GM12878 (cell line): ENCODE measurements around the gene TRAPPC12. TPM values are rescaled to one million over a fixed set of nuclear protein-coding genes. Genes with fewer than 3 reads are reported as not detected.

ENCODE experiments used
- ATAC-seq: fragments of 200-7000 bp; cut with Tn5 transposase; 3 replicates; pipeline ENCODE4 v1.9.1; 2020; ENCODE audit warnings: mild to moderate bottlenecking, moderate library complexity
- BruUV-seq: library from RNA; stranded (reverse); fragments of 400-500 nt; replicated peaks from 2 replicates; lab custom pipeline; 2021; lab: Mats Ljungman, UMichigan
- CTCF ChIA-PET: fragments of 300-600 bp; sonication (Branson Sonifier 250); formaldehyde crosslinking; extraction: SDS; loops from one replicate; lab custom pipeline; 2021; ENCODE audit warnings: inconsistent platforms; lab: Yijun Ruan, JAX
- POLR2A ChIA-PET: fragments of 350-600 bp; formaldehyde crosslinking; extraction: SDS; loops from one replicate; lab custom pipeline; 2021; ENCODE audit warnings: inconsistent platforms; lab: Charles Lee
- RAD21 ChIA-PET: fragments of 300-600 bp; sonication (Branson Sonifier 250); formaldehyde crosslinking; loops from one replicate; lab custom pipeline; 2023; ENCODE audit warnings: antibody characterized with exemption; ENCODE audit not compliant: unreplicated experiment; lab: Charles Lee
- SMC1A ChIA-PET: fragments of 300-600 bp; sonication (Branson Sonifier 250); formaldehyde crosslinking; loops from one replicate; lab custom pipeline; 2023; ENCODE audit not compliant: unreplicated experiment, uncharacterized antibody; lab: Charles Lee
- DNase-seq: peaks from one replicate; pipeline ENCODE4 v3.0.0-alpha.2; 2011; ENCODE audit warnings: low read depth, low spot score
- FAIRE-seq: peaks from 3 replicates; lab custom pipeline; 2011; peaks lifted over from hg19 to GRCh38; lab: Jason Lieb, UNC
- H2AFZ ChIP-seq: 2 replicates; pipeline ENCODE4 v1.6.0; 2011; ENCODE audit warnings: low read depth, low read length, control low read depth; ENCODE audit not compliant: control insufficient read depth
- H3K27ac ChIP-seq: 2 replicates; pipeline ENCODE4 v1.5.1; 2011; ENCODE audit warnings: control low read depth; ENCODE audit not compliant: control insufficient read depth, insufficient read depth
- H3K27me3 ChIP-seq, 2 experiments: replicated peaks in 1 of 2; 2 replicates each; pipeline versions ENCODE4 v1.6.0 to v1.6.1; 2011; ENCODE audit warnings: low read length in 1 of 2; ENCODE audit not compliant: control insufficient read depth in 2 of 2, insufficient read depth in 2 of 2
- H3K36me3 ChIP-seq, 2 experiments: 2 replicates each; pipeline ENCODE4 v1.5.1; 2011; ENCODE audit warnings: low read length in 1 of 2; ENCODE audit not compliant: control insufficient read depth in 2 of 2, insufficient read depth in 2 of 2
- H3K4me1 ChIP-seq: 2 replicates; pipeline ENCODE4 v1.6.1; 2011; ENCODE audit warnings: mild to moderate bottlenecking, low read length, moderate library complexity, mixed read lengths; ENCODE audit not compliant: control insufficient read depth, insufficient read depth
- H3K4me2 ChIP-seq: 2 replicates; pipeline ENCODE4 v1.6.0; 2011; ENCODE audit warnings: control low read depth; ENCODE audit not compliant: control insufficient read depth, insufficient read depth
- H3K4me3 ChIP-seq: fragments of 200-600 bp; sonication (generic); 2 replicates; pipeline ENCODE4 v1.5.1; 2016
- H3K79me2 ChIP-seq: 2 replicates; pipeline ENCODE4 v1.6.0; 2011; ENCODE audit warnings: low read length; ENCODE audit not compliant: control insufficient read depth, insufficient read depth
- H3K9ac ChIP-seq: 2 replicates; pipeline ENCODE4 v1.8.0; 2011; ENCODE audit warnings: low read length, control low read depth, mixed read lengths; ENCODE audit not compliant: control insufficient read depth, insufficient read depth
- H3K9me3 ChIP-seq: replicated peaks from 3 replicates; pipeline ENCODE4 v1.5.1; 2011; ENCODE audit warnings: mild to moderate bottlenecking, low read length; ENCODE audit not compliant: control insufficient read depth, insufficient read depth
- H4K20me1 ChIP-seq: 2 replicates; pipeline ENCODE4 v1.6.0; 2011; ENCODE audit not compliant: control insufficient read depth, insufficient read depth
- HCFC1 ChIP-seq: fragments of 150-350 bp; IDR thresholded peaks from 2 replicates; pipeline ENCODE4 v1.6.1; 2014; ENCODE audit warnings: low read length
- KAT2A ChIP-seq: conservative IDR thresholded peaks from 2 replicates; pipeline ENCODE4 v1.6.1; 2011; ENCODE audit warnings: low read depth, low read length; ENCODE audit not compliant: control insufficient read depth
- NFXL1 ChIP-seq: fragments of 450-650 bp; IDR thresholded peaks from 2 replicates; pipeline ENCODE4 v1.6.1; 2017; ENCODE audit warnings: antibody characterized with exemption, mild to moderate bottlenecking, borderline replicate concordance
- NR2F1 ChIP-seq: fragments of 450-650 bp; conservative IDR thresholded peaks from 2 replicates; pipeline ENCODE4 v1.6.1; 2017; ENCODE audit warnings: mild to moderate bottlenecking
- POLR2A ChIP-seq: IDR thresholded peaks from 2 replicates; pipeline ENCODE4 v1.6.1; 2011; ENCODE audit warnings: low read depth, mild to moderate bottlenecking, low read length
- RAD51 ChIP-seq: fragments of 450-650 bp; IDR thresholded peaks from 2 replicates; pipeline ENCODE4 v1.6.1; 2016; ENCODE audit warnings: moderate library complexity, mild to moderate bottlenecking, inconsistent platforms
- RB1 ChIP-seq: fragments of 450-650 bp; formaldehyde crosslinking; IDR thresholded peaks from 2 replicates; pipeline ENCODE4 v1.6.1; 2017; ENCODE audit warnings: mild to moderate bottlenecking, borderline replicate concordance
- RCOR1 ChIP-seq: conservative IDR thresholded peaks from 2 replicates; pipeline ENCODE4 v1.6.1; 2012; ENCODE audit warnings: low read depth, low read length, improper control_type of control experiment
- SPI1 ChIP-seq: IDR thresholded peaks from 2 replicates; pipeline ENCODE4 v1.6.1; 2011; ENCODE audit warnings: low read depth, mild to moderate bottlenecking, low read length, moderate library complexity, borderline replicate concordance; ENCODE audit not compliant: insufficient read depth
- TAF1 ChIP-seq: IDR thresholded peaks from 2 replicates; pipeline ENCODE4 v1.6.1; 2011; ENCODE audit warnings: mild to moderate bottlenecking, low read depth, low read length, borderline replicate concordance
- TCF12 ChIP-seq: IDR thresholded peaks from 2 replicates; pipeline ENCODE4 v1.6.1; 2011; ENCODE audit warnings: low read depth, mild to moderate bottlenecking, low read length
- WGBS: methylation state at CpG from one replicate; pipeline ENCODE4 v1.1.6; 2016; ENCODE audit warnings: low lambda C conversion rate; ENCODE audit not compliant: insufficient replicate concordance, insufficient coverage; ENCODE audit errors: missing lambda C conversion rate; 5-methylcytosine and 5-hydroxymethylcytosine counted together
- in situ Hi-C: fragments of 300-500 bp; cut with MboI; formaldehyde crosslinking; loops from 9 replicates; pipeline ENCODE4 v1.14.3; 2018; ENCODE audit warnings: mixed read lengths
- intact Hi-C: fragments of 100-400 bp; cut with micrococcal nuclease; formaldehyde crosslinking; loops from one replicate; pipeline ENCODE4 v1.14.2; 2022; ENCODE audit not compliant: unreplicated experiment
- polyA plus RNA-seq, 11 experiments: library from polyadenylated mRNA; depleted of rRNA in 4 of 11; unstranded in 6 of 11; stranded (reverse) in 5 of 11; fragments of >200 nt; fragmentation: Nextera tagmentation in 4 of 11; fragmentation: Illumina TruSeq in 1 of 11; extraction: Ambion mirVana in 4 of 11; extraction: Trizol in 1 of 11; gene quantifications; 1 replicate in 1 of 11; 2 replicates in 10 of 11; pipeline versions ENCODE4 v1.2.1 to v1.2.3, GENCODE V29; 2011 to 2016; ENCODE audit warnings: inconsistent platforms in 2 of 11, missing spikeins in 2 of 11, low read depth in 1 of 11
- total RNA-seq, 4 experiments: library from RNA; depleted of rRNA in 3 of 4; stranded (reverse); fragments of >200 nt in 3 of 4; fragmentation: Illumina TruSeq in 1 of 4; extraction: Trizol in 1 of 4; gene quantifications; 2 replicates each; pipeline versions ENCODE4 v1.2.1 to v1.2.3, GENCODE V29; 2013 to 2021

The TRAPPC12 gene
- total and polyA plus RNA-seq, 10 of the 15 experiments (the other 5 are each of a cell fraction or from before 2014, with no cell fraction given): 8.6 to 77.1 (median 37.4) TPM

DNA sequence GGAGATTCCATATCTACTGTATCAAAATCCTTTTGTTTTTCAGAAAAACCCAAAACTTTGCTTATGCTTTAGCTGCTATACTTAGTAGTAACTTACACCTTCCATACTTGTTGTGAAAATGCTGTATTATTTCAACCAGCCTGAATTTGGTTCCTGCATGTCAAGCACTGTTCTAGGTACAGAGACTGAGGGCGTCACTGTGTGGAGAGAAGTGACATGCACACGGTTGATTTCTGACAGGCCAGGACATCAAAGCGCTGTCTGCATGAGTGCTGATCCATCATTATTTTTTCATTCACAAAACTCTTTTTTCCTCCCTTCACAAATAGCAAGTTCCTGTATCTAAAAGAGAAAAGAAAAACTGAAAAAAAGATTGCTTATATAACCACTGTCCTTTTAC is 31.6 kb downstream of the TRAPPC12 start:
- in situ Hi-C loops: no loop called here
- H3K9ac ChIP-seq: no peak overlapping the region
- H3K4me3 ChIP-seq: no peak overlapping the region
- no TSS peak for BruUV-seq
- no peak overlapping the region for H2AFZ ChIP-seq
- ChIA-PET SMC1A (no interaction called here), CTCF (no interaction called here), POLR2A (no interaction called here), RAD21 (no interaction called here)
- peaks cover 1 to 6% of the 10 kb centered on the region in 2 experiments; a peak in 3 of 4 replicates for H3K36me3 ChIP-seq
- ATAC-seq (no peak), FAIRE-seq (no peak), DNase-seq (no peak)
- H3K9me3 ChIP-seq: no peaks in the 10 kb centered on the region; the same call in 2 of the 3 replicates
- no peaks in the 10 kb centered on the region for H3K27me3 ChIP-seq
- TF ChIP-seq NR2F1: no peak
- no peak for TF ChIP-seq RAD51
- TF ChIP-seq TCF12: no peak
- no peak for TF ChIP-seq NFXL1
- TF ChIP-seq KAT2A: no peak
- no peak for TF ChIP-seq HCFC1
- TF ChIP-seq SPI1: no peak
- 88% methylated on average over 2 of the region's 3 CpGs for WGBS
- H3K79me2 ChIP-seq: no peaks in the 10 kb centered on the region; the same call in 1 of the 2 replicates
- no peaks in the 10 kb centered on the region for H4K20me1 ChIP-seq
- intact Hi-C loops: no loop called here
- H3K27ac ChIP-seq: no peak overlapping the region
- no peak overlapping the region for H3K4me2 ChIP-seq
- no peaks in the 10 kb centered on the region for H3K4me1 ChIP-seq

DNA sequence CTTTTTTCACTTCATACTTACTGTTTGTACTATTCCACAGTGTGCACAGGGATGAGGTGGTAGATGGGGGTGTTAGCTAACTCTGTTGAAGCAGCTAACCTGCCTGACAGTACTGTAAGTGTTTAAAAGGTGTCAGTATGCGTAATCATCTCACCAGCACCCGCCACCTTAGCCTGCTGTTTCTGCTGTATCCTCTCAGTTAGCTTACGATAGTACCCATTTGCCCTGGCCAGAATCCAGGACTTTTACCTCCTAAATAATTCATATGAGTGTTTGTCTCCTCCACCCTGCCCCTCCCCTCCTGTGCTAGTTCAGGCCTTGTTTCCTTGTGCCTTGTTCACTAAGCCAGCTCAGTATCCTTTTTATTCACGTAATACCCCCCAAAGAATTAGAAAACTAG is 34.2 kb downstream of the TRAPPC12 start:
- BruUV-seq: no TSS peak
- Histone ChIP-seq H3K4me2 (no peak overlapping the region), H2AFZ (no peak overlapping the region), H3K79me2 (no peaks in the 10 kb centered on the region; the same call in 1 of the 2 replicates), H4K20me1 (no peaks in the 10 kb centered on the region), H3K27ac (no peak overlapping the region), H3K9ac (no peak overlapping the region), H3K9me3 (no peaks in the 10 kb centered on the region; the same call in 2 of the 3 replicates), H3K4me3 (no peak overlapping the region), H3K27me3 (no peaks in the 10 kb centered on the region), H3K4me1 (no peaks in the 10 kb centered on the region), H3K36me3 (peaks cover 4 to 6% of the 10 kb centered on the region in 2 experiments; a peak in 3 of 4 replicates)
- FAIRE-seq (no peak), ATAC-seq (no peak), DNase-seq (no peak)
- CTCF ChIA-PET: interaction anchor here (1.3 to 2.5 kb wide), 2 partner anchors 9 to 10 kb away, joined by 3 to 16 read pairs; no protein-coding TSS in a partner anchor
- SMC1A ChIA-PET: no interaction called here
- TF ChIP-seq POLR2A (no peak), RCOR1 (no peak), TAF1 (no peak), RB1 (no peak)
- RAD21 ChIA-PET: no interaction called here
- POLR2A ChIA-PET: interaction anchor here (0.8 kb wide), 1 partner anchor 9 kb away, joined by 3 read pairs; no protein-coding TSS in a partner anchor
- in situ Hi-C loops: no loop called here
- WGBS: 99% methylated on average over 4 of the region's 4 CpGs
- intact Hi-C loops: no loop called here
